IPS DF 19.7 (cell line): Measurements from ENCODE around the gene MS4A5.
"Not testable (repeated sequence)": the region's sequence is repeated elsewhere in the genome, so short reads cannot be mapped to it uniquely, and the experiment has no call there.

Source experiments
- DNase-seq: peaks from one replicate; pipeline ENCODE4 v3.0.0-alpha.2; 2013; ENCODE audit warnings: low read depth, low spot score

Gene MS4A5, protein sequence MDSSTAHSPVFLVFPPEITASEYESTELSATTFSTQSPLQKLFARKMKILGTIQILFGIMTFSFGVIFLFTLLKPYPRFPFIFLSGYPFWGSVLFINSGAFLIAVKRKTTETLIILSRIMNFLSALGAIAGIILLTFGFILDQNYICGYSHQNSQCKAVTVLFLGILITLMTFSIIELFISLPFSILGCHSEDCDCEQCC

DNA sequence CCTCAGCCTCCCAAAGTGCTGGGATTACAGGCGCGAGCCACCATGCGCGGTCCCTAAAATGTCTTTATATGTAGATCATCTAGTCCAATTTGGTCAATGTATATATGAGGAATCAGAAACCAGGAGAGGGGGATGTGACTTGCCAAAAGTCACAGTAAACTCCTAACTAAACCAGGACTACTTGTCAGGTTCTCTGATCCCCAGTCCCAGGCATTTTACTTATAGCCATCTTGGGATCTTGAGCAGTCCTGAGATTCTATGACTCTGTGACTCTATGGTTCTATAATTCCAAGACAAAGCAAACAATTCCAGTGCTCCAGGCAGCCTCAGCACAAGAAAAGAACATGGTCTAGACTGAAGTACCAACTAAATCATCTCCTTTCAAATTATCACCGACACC lies at the start of gene MS4A5:
Gene MS4A5 (plus strand): TSS at position 301 of the 400 bp plus-strand sequence. CDS start 103 bp downstream, outside the sequence.
- no peak for DNase-seq

DNA sequence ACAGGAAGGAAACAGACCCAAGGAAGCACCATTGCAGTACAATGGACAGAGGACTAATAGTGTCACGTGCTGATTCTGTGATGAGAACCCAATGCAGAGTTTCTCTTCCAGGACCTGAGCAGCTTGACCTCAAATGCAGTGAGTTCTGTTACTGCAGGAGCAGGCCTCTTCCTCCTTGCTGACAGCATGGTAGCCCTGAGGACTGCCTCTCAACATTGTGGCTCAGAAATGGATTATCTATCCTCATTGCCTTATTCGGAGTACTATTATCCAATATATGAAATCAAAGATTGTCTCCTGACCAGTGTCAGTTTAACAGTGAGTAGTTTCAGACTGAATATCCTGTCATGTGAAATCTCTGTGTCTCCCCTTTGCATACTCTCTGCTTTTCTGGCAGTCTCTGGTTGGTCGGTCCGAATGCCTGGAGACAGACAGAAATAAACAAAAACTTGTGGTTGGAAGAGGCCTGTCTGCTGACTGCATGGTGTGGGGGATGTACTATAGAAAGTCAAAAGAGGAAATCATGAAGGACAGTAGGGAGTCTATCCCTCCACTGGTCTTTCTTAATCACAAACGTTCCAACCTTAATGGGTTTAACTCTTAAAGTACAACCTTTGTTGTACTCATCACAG lies 40.0 kb upstream of the MS4A5 start:
- no peak for DNase-seq

DNA sequence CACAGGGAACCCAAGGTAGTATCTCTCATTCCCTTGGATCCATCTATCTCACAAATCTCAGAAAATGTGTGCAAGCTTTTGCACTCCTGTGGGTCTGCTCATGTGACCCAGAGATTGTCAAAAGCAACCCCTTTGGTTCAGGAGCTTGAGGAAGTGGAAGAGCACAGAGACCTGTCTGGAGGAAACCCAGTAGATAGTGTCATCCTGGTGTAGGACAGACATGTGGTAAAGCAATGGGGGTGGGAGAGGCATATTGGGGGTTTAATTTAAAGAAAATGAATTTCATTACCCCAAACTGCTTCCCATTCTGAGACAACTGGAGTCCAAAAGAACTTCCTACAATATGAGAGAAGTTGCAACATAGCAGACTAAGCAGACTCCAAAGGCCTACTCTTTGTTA lies 39.0 kb upstream of the MS4A5 start:
- no peak for DNase-seq

DNA sequence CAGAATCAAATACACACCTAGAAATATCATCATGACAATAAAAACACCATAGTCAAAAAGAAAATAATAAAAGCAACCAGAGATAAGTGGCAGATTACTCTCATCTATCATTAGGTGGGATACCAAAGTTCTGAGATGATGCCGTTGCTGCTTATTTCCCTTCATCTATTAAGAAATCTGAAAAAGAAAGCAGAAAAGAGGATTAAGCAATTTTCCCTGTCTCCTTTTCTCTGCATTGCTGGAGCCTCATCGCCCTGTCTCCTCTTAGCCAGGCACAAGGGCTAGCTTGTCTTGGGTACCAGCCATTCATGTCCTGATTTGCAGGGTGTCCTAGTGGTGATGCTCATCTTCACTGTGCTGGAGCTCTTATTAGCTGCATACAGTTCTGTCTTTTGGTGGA lies 37.0 kb upstream of the MS4A5 start:
- DNase-seq: no peak

DNA sequence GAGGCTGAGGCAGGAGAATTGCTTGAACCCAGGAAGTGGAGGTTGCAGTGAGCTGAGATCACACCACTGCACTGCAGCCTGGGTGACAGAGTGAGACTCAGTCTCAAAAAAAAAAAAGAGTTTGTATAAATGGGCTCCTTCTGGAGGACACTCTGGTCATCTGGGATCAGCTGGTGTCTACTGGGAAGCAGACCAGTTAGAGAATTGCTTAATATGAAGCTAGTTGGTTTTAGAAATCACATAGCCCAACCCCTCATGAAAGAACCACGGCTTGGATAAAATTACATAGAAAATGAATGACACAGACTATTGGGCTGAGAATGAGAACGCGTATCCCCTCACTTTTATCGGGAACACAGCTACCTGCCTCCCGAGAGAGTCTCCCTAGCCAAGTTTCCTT lies 36.4 kb upstream of the MS4A5 start:
- no peak for DNase-seq

DNA sequence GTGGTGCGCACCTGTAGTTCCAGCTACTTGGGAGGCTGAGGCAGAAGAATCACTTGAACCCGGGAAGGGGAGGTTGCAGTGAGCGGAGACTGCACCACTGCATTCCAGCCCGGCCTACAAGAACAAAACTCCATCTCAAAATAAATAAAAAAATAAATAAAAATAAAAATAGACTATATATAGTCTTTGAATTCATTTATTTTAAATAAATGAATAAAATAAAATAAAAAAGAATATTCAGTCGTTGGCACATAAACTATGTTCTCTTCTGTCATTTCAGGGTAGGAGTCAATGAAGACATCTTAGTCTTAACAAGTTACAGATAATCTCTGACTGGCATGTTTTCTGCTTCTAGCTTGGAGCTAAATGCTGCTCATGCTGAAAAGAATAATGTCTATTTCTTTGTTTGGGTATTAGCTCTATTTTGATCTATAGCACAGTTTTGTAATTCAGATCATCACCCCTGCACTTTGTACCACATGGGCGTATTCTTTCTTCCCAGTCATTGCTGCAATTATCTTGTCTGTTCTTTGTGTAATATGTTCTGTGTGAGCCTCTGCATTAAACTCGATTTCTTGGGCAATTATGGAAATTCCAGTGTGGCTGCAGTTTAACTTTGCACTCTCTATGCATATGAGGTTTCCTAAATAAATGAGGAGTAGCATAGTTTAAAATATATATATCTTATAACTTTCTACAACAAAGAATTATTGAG lies 34.5 kb upstream of the MS4A5 start:
- DNase-seq: no peak

DNA sequence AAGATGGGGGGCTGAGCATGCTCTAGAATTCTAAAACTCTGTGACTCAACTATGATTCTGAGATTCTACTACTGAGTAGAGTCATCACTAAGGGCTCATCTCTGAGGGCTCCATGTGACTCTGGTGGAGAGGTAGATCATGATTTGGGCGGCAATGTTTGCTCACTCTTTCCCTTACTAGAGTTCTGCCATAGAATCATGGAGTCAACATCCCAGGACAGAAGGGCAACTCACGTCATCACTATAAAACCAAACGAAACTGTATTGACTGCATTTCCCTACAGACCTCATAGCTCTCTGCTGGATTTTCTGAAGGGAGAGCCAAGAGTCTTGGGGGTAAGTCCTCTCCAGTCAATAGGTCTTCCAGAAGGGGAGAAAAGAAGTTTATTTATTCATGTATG lies 33.0 kb upstream of the MS4A5 start, which contains the start of gene MS4A14:
Gene MS4A14 (plus strand): TSS at position 78 of the 400 bp plus-strand sequence. CDS start 120 bp downstream, at position 198.
- no peak for DNase-seq

DNA sequence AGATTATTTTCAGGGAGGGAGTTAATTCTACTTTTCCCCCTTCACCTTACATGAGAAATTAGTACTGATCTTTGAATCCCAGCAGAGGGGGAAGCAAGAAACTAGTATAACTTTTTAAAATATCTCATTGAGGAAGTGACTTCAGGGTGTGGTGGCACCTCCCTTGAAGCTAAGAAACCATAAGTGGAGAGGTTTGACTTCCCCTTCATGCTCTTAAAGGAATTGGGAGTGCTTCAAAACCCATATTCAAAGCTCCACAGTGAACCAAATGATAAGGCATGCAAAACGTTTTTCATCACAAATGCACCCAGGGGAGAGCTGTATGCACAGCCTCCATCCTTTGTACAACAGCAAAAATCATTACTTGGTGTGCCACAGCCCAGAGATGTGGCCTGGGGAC lies 32.6 kb upstream of the MS4A5 start:
- no peak for DNase-seq

DNA sequence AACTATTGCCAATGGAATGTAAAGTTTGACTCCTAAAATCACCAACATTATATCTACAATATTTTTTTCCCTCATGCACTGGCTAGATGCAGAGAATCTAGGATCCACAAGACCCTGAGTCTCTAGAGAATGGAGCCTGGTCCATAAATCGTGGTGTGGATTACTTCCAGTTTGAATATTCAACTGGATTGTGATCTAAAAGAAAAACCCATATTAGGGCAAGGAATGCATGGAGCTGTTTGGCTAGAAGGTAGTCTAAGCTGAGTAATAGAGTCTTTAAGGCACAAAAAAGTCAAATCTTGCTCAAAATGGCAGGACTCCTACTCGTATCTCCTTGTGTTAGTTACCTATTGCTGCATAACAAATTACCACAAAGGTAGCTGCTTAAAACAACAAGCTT lies 9.4 kb upstream of the MS4A5 start:
- DNase-seq: no peak

DNA sequence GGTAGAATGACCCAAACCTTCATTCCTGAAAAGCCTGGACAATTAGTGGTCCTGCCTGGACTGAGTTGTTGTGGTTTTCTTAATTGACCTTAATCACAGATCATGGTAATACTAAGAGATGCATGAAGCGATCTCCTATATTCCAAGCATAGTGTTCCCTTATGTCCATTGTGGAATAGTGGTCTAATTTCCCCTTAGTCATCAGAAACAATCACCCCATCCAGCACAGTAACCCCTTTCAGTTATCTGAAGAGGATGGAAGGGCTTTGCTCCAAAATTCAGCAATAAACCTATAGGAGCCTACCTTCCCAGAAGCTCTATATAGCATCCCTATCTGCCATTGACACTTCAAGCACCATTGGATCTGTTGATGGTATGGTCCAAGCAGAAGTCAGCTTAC lies 6.8 kb upstream of the MS4A5 start:
- DNase-seq: no peak

DNA sequence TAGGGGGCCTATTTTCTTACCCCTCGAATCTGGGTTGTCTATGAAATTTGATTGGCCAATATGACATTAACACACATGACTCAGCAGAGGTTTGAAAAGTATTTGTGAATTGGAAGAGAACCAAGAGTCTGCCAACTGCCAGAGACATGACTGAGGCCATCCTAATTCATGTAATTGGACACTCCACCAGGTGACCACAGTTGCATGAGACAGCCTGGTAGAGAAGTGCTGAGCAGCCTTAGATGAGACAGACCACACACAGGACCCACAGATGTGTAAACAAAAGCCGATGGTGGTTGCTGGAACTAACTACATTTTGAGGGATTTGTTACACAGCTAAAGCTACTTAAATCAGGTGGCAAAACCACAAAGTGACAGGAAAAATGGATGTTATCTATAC lies 855 bp upstream of the MS4A5 start:
- DNase-seq: no peak

DNA sequence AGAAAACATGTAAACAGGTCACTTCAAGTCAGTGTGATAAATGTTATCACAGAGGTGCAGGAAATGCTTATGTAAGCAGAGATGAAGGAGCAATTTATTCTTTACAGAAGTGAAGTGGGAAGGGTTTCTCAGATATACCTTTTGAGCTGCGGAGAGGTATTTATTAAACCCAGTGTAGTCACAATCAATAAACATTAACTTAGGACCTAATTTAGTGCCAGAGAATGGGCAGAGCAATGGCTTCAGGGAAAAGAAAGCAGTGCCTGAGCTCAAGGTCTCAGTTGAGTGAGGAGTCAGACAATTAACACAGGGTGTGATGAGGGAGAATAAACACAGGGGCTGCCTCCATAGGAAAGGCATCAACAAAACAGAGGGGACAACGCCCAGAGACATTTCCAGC lies 1.9 kb downstream of the MS4A5 start:
- no peak for DNase-seq

DNA sequence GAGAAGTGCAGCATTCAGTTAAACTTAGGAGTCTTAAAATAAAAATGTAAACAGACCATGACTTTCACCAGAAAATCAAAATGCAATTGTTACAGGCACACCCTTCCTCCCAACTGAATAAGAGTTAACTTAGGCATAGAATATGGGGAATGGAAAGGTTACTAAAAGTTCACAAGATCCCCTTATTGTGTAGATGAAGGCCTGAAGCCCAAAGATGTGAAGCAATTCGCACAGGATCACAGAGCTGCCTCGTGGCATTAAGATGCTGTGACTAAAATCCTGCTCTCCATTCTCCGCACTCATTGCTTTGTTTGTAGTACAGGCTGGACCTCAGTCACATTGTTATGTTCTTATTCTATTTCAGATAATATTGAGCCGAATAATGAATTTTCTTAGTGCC lies 4.0 kb downstream of the MS4A5 start:
- DNase-seq: no peak

DNA sequence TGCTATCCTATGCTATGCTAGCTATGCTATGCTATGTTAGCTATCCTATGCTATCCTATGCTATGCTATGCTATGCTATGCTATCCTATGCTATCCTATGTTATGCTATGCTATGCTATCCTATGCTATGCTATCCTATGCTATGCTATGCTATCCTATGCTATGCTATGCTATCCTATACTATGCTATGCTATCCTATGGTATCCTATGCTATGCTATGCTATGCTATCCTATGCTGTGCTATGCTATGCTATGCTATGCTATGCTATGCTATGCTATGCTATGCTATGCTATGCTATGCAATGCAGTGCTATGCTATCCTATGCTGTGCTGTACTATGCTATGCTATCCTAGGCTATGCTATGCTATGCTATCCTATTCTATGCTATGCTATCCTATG lies 17.7 kb downstream of the MS4A5 start:
- no peak for DNase-seq

DNA sequence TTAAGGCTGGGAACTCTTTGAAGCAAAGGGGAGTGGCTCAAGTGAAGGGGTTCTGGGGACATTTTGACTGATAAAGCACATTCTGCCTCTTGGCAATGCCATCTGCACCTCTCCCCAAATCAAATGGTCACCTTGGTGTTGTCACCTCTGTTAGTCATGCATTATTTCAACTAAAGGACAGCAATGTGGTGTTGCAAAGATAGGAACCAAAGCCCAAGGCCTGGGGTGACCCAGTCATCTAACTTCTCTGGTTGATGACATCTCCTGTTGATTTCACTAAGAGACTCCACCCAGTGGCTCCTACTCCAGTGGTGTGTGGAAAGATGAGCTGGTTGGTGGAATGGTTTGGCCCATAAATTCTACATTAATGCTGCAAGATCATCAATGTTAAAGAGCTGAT lies 18.5 kb downstream of the MS4A5 start:
- no peak for DNase-seq

DNA sequence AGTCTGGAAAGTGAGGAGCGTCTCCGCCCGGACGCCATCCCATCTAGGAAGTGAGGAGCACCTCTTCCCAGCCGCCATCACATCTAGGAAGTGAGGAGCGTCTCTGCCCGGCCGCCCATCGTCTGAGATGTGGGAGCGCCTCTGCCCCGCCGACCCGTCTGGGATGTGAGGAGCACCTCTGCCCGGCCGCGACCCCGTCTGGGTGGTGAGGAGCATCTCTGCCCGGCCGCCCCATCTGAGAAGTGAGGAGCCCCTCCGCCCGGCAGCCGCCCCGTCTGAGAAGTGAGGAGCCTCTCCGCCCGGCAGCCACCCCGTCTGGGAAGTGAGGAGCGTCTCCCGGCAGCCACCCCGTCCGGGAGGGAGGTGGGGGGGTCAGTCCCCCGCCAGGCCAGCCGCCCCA lies 21.8 kb downstream of the MS4A5 start:
- not testable (repeated sequence) for DNase-seq

DNA sequence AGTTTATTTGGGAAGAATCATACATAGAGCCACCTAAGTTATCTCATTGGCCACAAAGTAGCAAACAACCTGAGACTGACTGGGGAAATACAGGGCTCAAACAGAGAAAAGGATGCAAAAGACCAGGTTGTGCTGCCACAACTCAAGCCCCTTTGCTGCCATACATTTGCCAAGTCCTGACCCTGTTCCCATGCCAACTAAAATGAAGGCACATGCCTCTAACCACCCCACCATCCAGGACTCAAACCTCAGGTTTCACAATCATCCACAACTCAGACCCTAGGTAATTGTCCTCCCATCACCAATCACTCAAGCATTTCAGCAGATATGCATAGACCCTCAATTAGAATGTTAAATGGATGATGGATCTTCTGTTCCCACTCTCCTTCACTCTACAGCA lies 24.8 kb downstream of the MS4A5 start:
- no peak for DNase-seq

DNA sequence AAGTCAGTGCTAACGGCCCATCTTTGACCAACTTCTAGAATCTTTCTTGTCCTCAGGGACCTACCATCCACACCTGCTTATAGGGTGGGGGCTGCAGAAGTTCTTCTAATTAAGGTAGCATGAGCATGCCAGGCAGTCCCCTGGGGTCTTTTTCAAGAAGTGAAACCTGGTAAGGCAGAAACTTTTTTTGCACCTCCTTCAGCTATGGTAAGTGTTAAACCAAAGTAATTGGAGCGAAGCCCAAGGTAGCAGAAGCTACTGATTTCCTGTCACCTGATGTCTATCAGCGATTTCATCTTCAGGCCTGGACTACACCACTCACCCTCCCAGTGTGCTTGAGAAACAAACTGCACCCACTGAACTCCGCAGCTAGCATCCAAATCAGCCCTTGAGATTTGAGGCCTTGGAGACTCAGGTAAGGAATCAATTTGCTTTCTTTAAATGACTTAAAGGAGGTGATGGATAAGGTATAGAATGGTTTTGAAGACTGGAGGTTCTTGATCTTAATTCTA lies 26.2 kb downstream of the MS4A5 start, which contains the start of gene MS4A1:
Gene MS4A1 (plus strand): TSS at position 317 of the 512 bp plus-strand sequence. CDS start 6,528 bp downstream, outside the sequence.
- DNase-seq: no peak

DNA sequence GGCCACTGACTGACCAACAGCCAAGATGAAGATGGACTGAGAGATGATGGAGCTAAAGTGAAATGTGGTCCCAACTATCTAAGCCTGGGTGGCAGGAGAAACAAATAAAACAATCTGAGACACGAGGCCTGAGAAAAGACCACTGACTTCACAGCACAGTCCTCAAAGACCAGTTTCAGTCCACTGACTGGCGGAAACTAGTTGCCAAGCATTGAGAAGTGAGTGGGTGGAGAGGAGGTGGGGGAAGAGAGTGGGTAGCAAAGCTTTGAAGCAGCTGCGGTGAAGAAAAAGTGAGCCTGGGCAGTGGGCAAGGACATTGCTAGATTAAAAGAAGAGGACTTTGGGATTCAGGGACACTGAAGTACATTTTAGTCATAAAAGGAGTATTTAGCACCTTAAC lies 28.2 kb downstream of the MS4A5 start:
- DNase-seq: no peak

DNA sequence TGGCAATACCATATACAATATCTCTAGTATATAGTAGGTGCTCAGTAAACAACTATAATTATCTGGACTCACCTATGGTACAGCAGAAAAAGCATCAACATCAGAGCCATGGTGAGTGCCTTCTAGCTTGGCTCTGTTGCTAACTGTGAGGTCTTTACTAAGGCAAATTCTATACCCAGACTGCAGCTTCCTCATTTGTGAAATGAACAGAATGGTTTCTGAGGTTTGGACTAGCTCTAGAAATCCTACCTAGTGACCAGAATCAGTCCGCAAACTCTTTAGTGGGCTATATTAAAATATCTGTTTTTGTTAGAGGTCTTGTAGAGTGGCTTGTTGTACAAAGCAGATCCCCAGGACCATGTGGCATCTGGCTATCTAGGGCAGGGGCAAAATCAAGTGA lies 30.0 kb downstream of the MS4A5 start:
- DNase-seq: no peak

DNA sequence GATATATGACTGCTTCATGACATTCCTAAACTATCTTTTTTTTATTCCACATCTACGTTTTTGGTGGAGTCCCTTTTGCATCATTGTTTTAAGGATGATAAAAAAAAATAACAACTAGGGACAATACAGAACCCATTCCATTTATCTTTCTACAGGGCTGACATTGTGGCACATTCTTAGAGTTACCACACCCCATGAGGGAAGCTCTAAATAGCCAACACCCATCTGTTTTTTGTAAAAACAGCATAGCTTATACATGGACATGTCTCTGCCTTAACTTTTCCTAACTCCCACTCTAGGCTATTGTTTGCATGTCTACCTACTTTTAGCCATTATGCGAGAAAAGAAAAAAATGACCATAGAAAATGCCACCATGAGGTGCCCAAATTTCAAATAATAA lies 39.5 kb downstream of the MS4A5 start:
- no peak for DNase-seq

DNA sequence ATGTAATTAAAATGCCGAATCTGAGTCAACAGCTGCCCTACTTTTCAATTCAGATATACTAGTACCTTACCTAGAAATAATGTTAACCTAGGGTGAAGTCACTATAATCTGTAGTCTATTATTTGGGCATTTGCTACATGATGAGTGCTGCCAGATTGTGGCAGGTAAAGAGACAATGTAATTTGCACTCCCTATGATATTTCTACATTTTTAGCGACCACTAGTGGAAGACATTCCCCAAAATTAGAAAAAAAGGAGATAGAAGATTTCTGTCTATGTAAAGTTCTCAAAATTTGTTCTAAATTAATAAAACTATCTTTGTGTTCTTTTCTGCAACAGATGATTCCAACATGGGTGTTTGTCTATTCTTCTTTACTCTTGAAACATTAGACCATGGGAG lies 40.4 kb downstream of the MS4A5 start:
- DNase-seq: no peak

DNA sequence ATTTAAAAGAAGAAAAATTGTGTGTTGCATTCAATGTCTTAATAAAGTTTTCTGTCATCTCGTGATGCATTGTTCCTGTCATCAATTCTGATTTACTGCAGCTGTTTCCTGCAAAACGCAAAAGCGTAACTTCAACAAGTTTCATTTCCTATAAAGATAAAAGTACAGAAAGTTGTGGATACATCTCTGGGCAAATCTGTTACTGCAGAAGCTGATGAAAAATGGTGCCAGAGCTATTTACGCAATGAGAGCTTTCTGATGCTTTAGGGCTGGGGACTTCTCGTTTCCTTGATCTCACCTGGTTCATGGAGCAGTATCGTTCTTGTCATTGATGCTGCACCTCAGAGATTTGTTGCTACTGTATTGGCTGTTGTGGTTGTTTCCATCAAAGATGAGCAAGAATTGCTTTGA lies 47.7 kb downstream of the MS4A5 start:
- DNase-seq: no peak
